GM08714 (cell line): ENCODE measurements around the gene PMFBP1.
A peak's percentile ranks its signal among the peaks of the same experiment; 100 is the strongest.

Experiments
- H3K4me3 ChIP-seq: fragments of 200-500 bp; sonication (Bioruptor generic); 2 replicates; pipeline ENCODE4 v1.5.1; 2014; ENCODE audit warnings: mild to moderate bottlenecking, low read length, inconsistent platforms
- ZNF274 ChIP-seq: IDR thresholded peaks from 2 replicates; pipeline ENCODE4 v1.6.1; 2012; ENCODE audit warnings: mild to moderate bottlenecking, low read depth, low read length

PMFBP1 gene

DNA sequence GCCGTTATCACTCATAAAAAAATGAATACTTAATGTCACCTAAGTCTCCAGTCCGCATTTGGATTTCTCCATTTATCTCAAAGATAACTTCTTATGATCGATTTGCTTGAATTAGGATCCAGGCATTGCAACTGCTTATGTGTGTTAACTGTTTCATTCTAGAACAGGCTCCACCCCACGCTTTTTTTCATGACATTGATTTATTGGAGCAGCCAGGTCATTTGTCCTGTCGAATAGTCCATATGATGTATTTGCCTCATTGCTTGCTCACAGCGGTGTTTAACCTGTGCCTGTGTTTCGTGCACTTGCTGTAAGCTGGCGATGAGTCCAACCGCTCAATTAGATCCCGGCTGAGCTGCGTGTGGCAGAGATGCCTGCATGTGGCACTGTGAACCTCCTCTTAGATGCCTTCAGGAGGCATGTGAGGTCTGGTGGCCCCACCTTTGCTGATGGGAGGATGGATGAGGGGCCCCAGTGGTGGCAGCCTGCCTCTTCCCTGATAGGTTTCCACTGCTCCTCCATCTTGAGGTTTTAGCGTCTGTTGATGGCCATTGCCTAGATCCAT, 61.9 kb downstream of the PMFBP1 start:
- no peak for TF ChIP-seq ZNF274
- no peak overlapping the region for H3K4me3 ChIP-seq

DNA sequence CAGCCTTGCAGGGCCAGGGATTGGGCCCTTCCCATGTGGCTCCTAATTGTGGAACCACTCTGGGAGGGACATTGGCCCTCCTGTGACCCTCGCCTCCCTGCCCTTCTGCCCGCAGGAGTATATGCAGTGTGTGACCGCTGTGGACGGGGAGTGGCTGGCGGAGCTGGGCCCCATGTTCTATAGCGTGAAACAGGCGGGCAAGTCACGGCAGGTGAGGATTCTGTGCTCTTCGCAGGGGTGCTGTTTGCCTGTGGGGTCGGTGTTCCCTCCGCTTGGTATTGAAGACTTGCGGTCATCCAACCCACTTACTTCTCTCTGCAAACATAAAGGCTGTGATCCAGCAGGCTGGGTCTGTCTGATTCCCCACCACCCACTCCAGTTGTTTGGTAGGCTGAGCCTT, 62.7 kb downstream of the PMFBP1 start:
- no peak overlapping the region for H3K4me3 ChIP-seq
- no peak for TF ChIP-seq ZNF274

DNA sequence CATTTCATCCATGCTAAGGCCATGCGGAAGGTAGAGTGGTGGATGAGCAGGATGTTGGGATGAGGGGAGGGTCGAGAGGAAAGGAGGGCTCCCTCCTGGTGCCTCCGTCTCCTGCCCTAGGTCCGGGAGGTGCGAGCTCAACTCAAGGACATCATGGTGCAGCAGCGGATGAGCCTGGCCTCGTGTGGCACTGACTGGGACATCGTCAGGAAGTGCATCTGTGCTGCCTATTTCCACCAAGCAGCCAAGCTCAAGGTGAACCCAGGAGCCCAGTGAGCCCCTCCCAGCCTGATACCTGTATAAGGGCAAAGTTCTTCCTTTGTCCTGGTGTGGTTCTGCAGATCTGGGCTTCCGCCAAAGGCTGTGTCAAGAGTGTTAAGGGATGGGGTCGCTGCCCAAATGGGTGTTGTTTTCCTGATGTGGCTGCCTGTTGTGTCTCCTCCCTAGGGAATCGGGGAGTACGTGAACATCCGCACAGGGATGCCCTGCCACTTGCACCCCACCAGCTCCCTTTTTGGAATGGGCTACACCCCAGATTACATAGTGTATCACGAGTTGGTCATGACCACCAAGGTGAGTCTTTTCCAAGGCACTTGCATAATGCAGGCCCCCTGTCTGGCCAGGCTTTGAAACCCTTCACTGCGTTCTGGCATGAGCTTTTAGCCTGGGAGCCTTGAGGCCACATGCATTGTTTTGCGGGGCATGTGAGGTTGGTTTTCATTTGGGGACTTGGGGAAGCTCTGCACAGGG, 63.4 kb downstream of the PMFBP1 start:
- no peak for TF ChIP-seq ZNF274
- H3K4me3 ChIP-seq, result no peak overlapping the region

DNA sequence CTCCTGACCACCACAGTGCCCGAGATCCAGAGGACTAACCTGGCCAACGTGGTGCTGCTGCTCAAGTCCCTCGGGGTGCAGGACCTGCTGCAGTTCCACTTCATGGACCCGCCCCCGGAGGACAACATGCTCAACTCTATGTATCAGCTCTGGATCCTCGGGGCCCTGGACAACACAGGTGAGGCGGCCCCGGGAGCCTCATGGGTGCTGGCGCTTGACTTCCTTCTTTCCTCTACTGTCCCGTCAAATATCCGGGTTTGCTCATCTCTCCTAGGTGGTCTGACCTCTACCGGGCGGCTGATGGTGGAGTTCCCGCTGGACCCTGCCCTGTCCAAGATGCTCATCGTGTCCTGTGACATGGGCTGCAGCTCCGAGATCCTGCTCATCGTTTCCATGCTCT, 64.6 kb downstream of the PMFBP1 start:
- no peak overlapping the region for H3K4me3 ChIP-seq
- no peak for TF ChIP-seq ZNF274

DNA sequence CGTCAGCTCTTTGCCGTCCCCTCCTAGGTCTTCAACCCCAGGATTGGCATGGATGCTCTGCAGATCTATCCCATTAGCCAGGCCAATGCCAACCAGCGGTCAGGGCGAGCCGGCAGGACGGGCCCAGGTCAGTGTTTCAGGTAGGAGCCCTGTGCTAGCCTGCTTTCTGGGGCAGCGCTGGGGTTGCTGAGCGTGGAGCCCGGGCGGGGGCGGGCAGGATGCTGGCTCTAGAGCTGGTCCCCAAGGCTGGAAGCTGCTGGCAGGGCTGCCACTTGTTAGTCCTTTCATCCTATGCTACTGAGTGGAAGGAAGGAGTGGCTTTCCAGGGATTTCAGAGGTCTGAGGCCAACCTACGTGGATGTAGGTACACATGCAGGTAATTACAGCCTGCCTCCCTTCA, 66.0 kb downstream of the PMFBP1 start:
- TF ChIP-seq ZNF274, result no peak
- H3K4me3 ChIP-seq, result no peak overlapping the region

DNA sequence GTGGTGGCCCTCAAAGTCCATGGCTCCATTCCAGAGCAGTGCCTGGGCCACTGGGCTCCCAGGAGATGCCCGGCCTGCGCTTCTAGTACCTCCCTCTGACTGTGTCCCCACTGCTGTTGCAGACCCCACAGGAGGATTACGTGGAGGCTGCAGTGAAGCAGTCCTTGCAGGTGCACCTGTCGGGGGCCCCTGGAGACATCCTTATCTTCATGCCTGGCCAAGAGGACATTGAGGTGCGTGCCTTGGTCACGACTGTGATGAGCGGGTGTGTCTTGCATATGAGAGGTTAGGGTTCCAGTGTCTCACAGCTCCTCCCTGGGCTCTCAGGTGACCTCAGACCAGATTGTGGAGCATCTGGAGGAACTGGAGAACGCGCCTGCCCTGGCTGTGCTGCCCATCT, 67.0 kb downstream of the PMFBP1 start:
- no peak overlapping the region for H3K4me3 ChIP-seq
- no peak for TF ChIP-seq ZNF274

DNA sequence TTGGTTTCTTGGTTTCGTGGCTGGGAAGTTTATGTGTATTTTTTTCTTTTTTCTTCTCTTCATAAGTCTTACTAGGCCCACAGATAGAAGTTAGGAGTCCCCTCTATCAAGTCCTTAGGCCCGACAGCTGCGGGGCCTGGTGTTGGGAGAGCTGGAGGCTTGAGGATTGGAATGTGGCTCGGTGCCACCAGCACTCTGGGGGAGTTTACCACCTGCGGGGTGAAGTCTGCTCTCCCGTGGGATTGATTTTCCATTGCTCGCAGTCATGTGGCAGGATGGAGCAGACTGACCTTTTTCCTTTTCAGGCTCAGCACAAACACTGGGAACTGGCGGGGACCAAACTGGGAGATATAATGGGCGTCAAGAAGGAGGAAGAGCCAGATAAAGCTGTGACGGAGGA, 70.8 kb downstream of the PMFBP1 start:
- TF ChIP-seq ZNF274, result no peak
- no peak overlapping the region for H3K4me3 ChIP-seq

DNA sequence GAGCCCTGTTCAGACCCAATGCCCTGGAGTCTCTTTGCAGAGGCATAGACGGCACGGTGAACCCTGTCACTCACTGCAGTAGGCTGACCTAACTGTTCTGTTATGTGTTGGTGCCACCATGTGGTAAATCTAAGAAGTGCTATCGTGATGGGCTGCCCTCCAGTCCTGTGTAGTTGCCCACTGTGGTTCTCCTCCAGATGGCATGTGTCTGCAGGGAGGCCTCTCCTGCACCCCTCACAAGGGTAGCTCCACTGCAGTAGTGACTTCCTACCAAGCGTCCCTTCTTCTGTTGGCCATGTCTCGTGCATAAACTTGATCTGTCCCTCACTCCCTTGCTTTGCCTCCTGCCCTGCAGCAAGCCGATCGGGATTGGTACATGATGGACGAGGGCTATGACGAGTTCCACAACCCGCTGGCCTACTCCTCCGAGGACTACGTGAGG, 72.6 kb downstream of the PMFBP1 start:
- no peak overlapping the region for H3K4me3 ChIP-seq
- no peak for TF ChIP-seq ZNF274

DNA sequence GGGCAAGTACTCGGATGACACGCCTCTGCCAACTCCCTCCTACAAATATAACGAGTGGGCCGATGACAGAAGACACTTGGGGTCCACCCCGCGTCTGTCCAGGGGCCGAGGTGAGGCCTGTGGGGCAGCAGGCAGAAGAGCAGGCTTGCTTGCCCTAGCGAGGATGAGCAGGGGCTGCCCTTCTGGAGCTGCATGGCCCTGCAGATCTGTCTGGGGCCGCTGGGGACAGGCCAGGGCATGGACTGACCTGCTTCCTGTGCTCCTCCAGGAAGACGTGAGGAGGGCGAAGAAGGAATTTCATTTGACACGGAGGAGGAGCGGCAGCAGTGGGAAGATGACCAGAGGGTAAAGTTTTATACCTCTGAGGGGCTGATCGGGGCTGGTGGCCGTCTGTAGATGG, 73.0 kb downstream of the PMFBP1 start:
- no peak for TF ChIP-seq ZNF274
- H3K4me3 ChIP-seq, result no peak overlapping the region

DNA sequence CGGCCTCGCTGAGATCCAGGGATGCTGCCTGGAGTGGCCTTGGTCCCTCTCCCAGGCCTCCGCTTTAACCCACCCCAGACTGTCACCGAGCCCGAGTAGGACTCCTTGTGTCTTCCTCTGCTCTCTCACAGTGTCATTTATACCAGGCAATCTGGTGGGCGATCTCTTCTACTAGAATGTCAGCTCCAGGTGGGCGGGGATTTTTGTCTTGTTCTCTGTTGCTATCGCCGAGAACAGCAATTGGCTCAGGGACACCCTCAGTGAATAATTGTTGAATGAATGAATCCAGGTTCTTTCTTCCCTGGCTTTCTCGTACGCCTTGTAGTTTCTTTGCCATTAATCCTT, 77.7 kb downstream of the PMFBP1 start:
- no peak for TF ChIP-seq ZNF274
- H3K4me3 ChIP-seq, result peak overlapping the region; percentile 92

DNA sequence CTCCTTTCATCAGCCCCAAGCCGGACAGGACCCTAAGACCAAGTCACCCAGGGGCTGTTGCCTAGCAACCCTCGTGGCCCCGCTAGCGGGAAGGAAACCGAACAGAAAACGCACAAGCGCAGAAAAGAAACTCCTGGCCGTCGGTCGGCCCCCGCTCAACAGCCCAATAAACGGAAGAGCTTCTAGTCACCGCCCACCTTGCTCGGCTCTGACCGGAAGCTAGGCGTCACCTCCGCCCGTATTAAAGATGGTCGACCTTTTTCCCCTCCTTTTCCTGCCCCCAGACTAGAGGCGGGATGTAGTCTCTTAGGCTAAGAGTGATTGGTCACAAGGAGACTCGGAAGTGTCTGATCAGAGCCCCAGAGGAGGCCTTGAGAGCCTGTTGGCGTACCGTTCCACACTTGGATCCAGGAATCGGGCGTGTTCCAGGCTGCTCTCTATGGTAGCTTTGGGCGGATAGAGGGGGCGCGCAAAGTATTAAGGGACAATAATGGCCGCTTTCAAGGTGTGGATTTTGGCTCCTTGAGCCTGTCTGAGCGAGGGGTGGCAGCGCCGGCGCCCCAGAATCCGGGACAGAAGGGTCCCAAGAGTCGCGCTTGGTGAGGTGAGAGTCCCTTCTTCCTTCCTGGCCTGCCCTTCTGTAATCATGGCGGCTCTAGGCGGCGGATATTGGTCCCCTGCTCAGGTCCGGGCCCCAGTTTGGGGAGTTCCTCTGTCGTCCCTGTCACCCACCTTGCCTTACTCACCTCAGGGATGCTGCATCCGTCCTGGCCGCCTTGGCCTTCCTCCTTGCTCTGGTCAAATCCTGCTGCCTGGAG, 78.3 kb downstream of the PMFBP1 start, which contains the start of the genes DHX38 and TXNL4B:
Gene DHX38, plus strand, starts transcription at position 400 of the 818 bp plus-strand sequence. CDS start 2,311 bp downstream, outside the sequence.
Gene TXNL4B, minus strand, starts transcription at position 173 of the 818 bp plus-strand sequence. CDS start 2,871 bp downstream, outside the sequence.
- no peak for TF ChIP-seq ZNF274
- H3K4me3 ChIP-seq, result peak within 1 kb of the TSS; percentile 92

DNA sequence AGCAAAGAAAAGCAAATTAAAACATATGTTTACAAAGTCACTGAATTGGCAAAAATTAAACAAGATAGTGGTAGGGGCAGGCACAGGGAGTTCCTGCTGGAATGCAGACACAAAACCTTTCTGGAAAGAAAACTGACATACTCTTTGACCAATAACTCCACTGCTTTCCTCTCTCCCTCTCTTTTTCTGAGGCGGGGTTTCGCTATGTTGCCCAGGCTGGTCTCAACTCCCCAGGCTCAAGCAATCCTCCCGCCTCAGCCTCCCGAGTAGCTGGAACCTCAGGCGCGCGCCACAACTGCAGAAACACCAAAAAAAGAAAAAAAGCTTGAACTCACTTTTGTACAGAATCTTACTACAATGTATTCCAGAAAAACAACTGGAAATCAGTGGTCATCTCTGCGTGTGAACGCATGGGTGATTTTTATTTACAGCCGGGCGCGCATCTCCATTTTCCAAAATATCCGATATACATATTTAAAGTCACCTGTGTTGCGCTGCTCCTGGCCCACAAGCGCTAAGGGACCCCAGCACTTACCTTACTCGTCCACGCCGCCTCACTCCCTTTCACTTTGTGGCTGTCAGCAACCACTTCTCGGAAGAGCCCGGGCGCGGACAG, 79.0 kb downstream of the PMFBP1 start:
- peak overlapping the region; percentile 76 for H3K4me3 ChIP-seq
- no peak for TF ChIP-seq ZNF274

DNA sequence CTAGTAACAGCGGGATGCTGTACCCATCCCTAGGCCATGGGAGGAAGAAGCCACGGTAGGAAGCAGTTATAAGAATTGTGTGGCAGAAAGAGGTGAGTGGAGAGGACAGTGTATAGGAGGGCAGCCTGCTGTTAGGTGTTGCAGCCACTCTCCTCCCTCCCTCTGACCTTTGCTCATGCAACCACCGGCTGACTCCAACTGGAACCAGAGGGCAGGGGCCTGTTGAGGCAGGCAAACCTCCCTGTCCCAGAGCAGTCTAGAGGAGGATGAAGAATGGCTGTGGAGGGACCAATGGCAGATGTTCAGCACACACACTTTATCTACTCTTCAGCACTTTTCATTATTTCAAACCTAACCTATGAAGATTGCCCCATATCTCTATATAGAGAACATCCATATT, 80.7 kb downstream of the PMFBP1 start:
- TF ChIP-seq ZNF274, result no peak
- no peak overlapping the region for H3K4me3 ChIP-seq

DNA sequence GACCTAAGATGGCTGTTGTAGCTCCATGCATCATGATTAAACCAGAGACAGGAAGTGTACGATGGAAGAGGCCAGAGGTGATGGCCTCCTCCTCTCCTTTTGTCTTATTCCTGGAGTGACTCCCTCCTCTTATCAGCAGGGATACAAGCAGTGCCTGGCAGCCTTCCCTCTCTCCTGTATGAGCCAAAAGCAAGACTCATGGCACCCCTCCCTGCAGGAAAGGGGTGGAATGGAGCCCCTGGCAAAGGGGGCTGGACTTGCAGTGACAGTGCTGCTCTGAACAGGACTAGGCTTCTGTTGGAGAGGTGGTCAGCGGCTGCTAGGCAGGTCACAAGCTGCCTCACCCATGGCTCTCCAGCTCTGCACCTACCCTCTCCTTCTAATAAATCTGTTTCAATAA, 87.0 kb downstream of the PMFBP1 start:
- H3K4me3 ChIP-seq, result no peak overlapping the region
- no peak for TF ChIP-seq ZNF274
